Endothelial cell of umbilical vein (primary cell): ENCODE measurements around the gene MTRF1. TPM values are rescaled to one million over a fixed set of nuclear protein-coding genes. Genes with fewer than 3 reads are reported as not detected.

Source experiments
- BruUV-seq: library from RNA; stranded (reverse); fragments of 400-500 nt; replicated peaks from 2 replicates; lab custom pipeline; 2021; lab: Mats Ljungman, UMichigan
- CTCF ChIA-PET: fragments of 300-600, 350-600 bp; sonication (Branson Sonifier 250); formaldehyde crosslinking; loops from one replicate; lab custom pipeline; 2021; ENCODE audit warnings: antibody characterized with exemption, inconsistent platforms; lab: Charles Lee
- POLR2A ChIA-PET: fragments of 300-600, 350-600 bp; sonication (Branson Sonifier 250); formaldehyde crosslinking; loops from one replicate; lab custom pipeline; 2021; ENCODE audit warnings: antibody characterized with exemption, inconsistent platforms; lab: Charles Lee
- DNase-seq: peaks from one replicate; pipeline ENCODE4 v3.0.0-alpha.2; 2011; ENCODE audit warnings: low read depth, low spot score
- FAIRE-seq: peaks from 2 replicates; lab custom pipeline; 2011; peaks lifted over from hg19 to GRCh38; lab: Jason Lieb, UNC
- H2AFZ ChIP-seq: 2 replicates; pipeline ENCODE4 v1.6.0; 2012; ENCODE audit warnings: low read depth, low read length, control low read depth, inconsistent platforms
- H3K27ac ChIP-seq: 2 replicates; pipeline ENCODE4 v1.5.1; 2011; ENCODE audit warnings: low read depth, mild to moderate bottlenecking, control low read depth, low read length, moderate library complexity; ENCODE audit not compliant: insufficient read depth
- H3K27me3 ChIP-seq, 2 experiments: 2 replicates each; pipeline versions ENCODE4 v1.6.0 to v1.6.1; 2011; ENCODE audit warnings: low read length in 2 of 2, mixed read lengths in 1 of 2; ENCODE audit not compliant: control insufficient read depth in 2 of 2, insufficient read depth in 2 of 2
- H3K36me3 ChIP-seq, 2 experiments: 2 replicates in 1 of 2; 3 replicates in 1 of 2; pipeline ENCODE4 v1.5.1; 2011; ENCODE audit warnings: low read length in 2 of 2, mild to moderate bottlenecking in 1 of 2, moderate library complexity in 1 of 2; ENCODE audit not compliant: control insufficient read depth in 2 of 2, insufficient read depth in 2 of 2; ENCODE audit errors: extremely low read depth in 1 of 2
- H3K4me1 ChIP-seq: 3 replicates; pipeline ENCODE4 v1.5.1; 2011; ENCODE audit warnings: mild to moderate bottlenecking, low read length; ENCODE audit not compliant: control insufficient read depth, insufficient read depth; ENCODE audit errors: extremely low read depth
- H3K4me2 ChIP-seq: 2 replicates; pipeline ENCODE4 v1.6.1; 2011; ENCODE audit warnings: low read length, control low read depth, mixed read lengths; ENCODE audit not compliant: insufficient read depth
- H3K4me3 ChIP-seq, 3 experiments: fragments of 200-600 bp in 1 of 3; sonication (generic), shearing (Covaris generic) in 1 of 3; replicated peaks in 1 of 3; 2 replicates each; pipeline ENCODE4 v1.5.1; 2011 to 2016; ENCODE audit warnings: control low read depth in 3 of 3, low read length in 3 of 3, mild to moderate bottlenecking in 2 of 3, inconsistent platforms in 1 of 3, low read depth in 1 of 3, moderate library complexity in 1 of 3; ENCODE audit not compliant: insufficient read depth in 1 of 3
- H3K79me2 ChIP-seq: 2 replicates; pipeline ENCODE4 v1.6.0; 2012; ENCODE audit warnings: low read length, inconsistent platforms; ENCODE audit not compliant: control insufficient read depth, insufficient read depth
- H3K9ac ChIP-seq: replicated peaks from 2 replicates; pipeline ENCODE3; 2011; ENCODE audit warnings: low read length, control low read depth; ENCODE audit not compliant: insufficient read depth; ENCODE audit errors: extremely low read depth
- H3K9me1 ChIP-seq: replicated peaks from 3 replicates; pipeline ENCODE4 v1.6.0; 2011; ENCODE audit warnings: mild to moderate bottlenecking, low read length; ENCODE audit not compliant: control insufficient read depth, insufficient read depth; ENCODE audit errors: extremely low read depth
- H3K9me3 ChIP-seq: replicated peaks from 2 replicates; pipeline ENCODE4 v1.5.1; 2012; ENCODE audit warnings: low read length, inconsistent platforms; ENCODE audit not compliant: control insufficient read depth, insufficient read depth
- H4K20me1 ChIP-seq: replicated peaks from 2 replicates; pipeline ENCODE3; 2011; ENCODE audit warnings: mild to moderate bottlenecking, low read length; ENCODE audit not compliant: control insufficient read depth, insufficient read depth; ENCODE audit errors: extremely low read depth
- FOS ChIP-seq: IDR thresholded peaks from 2 replicates; pipeline ENCODE4 v1.6.1; 2011; ENCODE audit warnings: mild to moderate bottlenecking, low read length, moderate library complexity, borderline replicate concordance; ENCODE audit not compliant: insufficient read depth
- GATA2 ChIP-seq: IDR thresholded peaks from 2 replicates; pipeline ENCODE4 v1.7.0; 2011; ENCODE audit warnings: low read depth, mild to moderate bottlenecking, moderate library complexity, mixed read lengths, low read length; ENCODE audit not compliant: insufficient read length, insufficient read depth
- JUN ChIP-seq: IDR thresholded peaks from 2 replicates; pipeline ENCODE4 v1.6.1; 2011; ENCODE audit warnings: borderline replicate concordance, low read depth; ENCODE audit not compliant: insufficient read length, insufficient read depth
- POLR2A ChIP-seq: IDR thresholded peaks from 2 replicates; pipeline ENCODE4 v1.6.1; 2012; ENCODE audit warnings: low read depth, mild to moderate bottlenecking, control low read depth, low read length
- POLR2AphosphoS5 ChIP-seq: IDR thresholded peaks from 2 replicates; pipeline ENCODE4 v1.6.1; 2012; ENCODE audit warnings: low read depth, mild to moderate bottlenecking, control low read depth, low read length, moderate library complexity; ENCODE audit not compliant: insufficient read depth
- dilution Hi-C: fragments of 300-500 bp; cut with MboI; formaldehyde crosslinking; loops from one replicate; pipeline ENCODE4 v1.15.0; 2019; ENCODE audit warnings: low sequenced_read_pairs; ENCODE audit not compliant: extremely low pct_ligation_motif_present
- intact Hi-C: fragments of 100-400 bp; cut with micrococcal nuclease; formaldehyde crosslinking; loops from one replicate; pipeline ENCODE4 v1.10.0; 2022
- polyA plus RNA-seq, 4 experiments: library from polyadenylated mRNA; depleted of rRNA in 3 of 4; stranded (reverse) in 3 of 4; unstranded in 1 of 4; fragments of >200 nt; gene quantifications; 2 replicates each; pipeline versions ENCODE4 v1.2.1 to v1.2.3, GENCODE V29; 2011 to 2012; ENCODE audit warnings: missing spikeins in 1 of 4
- total RNA-seq: library from RNA; stranded (reverse); gene quantifications from 2 replicates; pipeline ENCODE4 v1.2.3, GENCODE V29; 2021

The MTRF1 gene
- total and polyA plus RNA-seq, 2 donors (not counting 3 experiments of a cell fraction or from before 2014, with no cell fraction given) = 8.0 to 16.3 TPM

DNA sequence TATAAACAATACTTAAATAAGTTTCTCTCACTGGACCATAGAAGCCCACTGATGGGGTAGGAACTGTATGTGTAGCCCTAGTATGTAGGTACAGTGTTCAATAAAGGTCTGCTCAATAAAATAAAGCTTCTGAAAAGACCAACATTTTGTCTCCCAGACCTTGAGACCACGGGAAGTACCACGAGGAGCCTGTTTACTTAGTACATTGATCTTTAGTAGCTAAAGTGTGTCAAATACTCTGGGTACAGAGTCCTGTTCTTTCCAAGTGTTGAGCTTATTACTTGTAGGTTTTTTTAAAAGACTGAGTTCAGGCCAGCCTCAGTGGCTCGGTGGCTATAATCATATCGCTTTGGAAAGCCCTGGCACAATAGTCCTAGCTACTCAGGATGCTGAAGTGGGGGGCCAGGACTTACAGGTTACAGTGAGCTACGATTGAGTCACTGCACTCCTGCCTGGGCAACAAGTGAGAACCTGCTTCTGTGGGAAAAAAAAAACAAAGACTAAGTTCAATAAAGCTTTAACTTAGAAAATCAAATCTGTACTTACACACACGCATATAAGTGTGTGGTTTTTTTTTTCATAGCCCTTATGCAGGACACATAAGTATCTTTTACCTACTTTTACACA lies 3.4 kb downstream of the MTRF1 start:
- Histone ChIP-seq H3K27me3 (no peaks in the 10 kb centered on the region), H3K4me3 (no peak overlapping the region), H3K9me1 (no peaks in the 10 kb centered on the region), H2AFZ (no peak overlapping the region), H3K79me2 (no peaks in the 10 kb centered on the region), H3K9me3 (no peaks in the 10 kb centered on the region), H3K36me3 (peaks cover 1 to 9% of the 10 kb centered on the region in 2 experiments), H3K4me1 (peaks cover 8% of the 10 kb centered on the region), H4K20me1 (no peaks in the 10 kb centered on the region), H3K9ac (no peak overlapping the region), H3K27ac (no peak overlapping the region), H3K4me2 (no peak overlapping the region)
- dilution Hi-C loops (no loop called here), intact Hi-C loops (no loop called here)
- POLR2A ChIA-PET = no interaction called here
- no TSS peak for BruUV-seq
- FAIRE-seq (no peak), DNase-seq (no peak)
- TF ChIP-seq POLR2A = no peak
- CTCF ChIA-PET = interaction anchor here (1.5 kb wide), 1 partner anchor 28 kb away, joined by 4 read pairs; no protein-coding TSS in a partner anchor

DNA sequence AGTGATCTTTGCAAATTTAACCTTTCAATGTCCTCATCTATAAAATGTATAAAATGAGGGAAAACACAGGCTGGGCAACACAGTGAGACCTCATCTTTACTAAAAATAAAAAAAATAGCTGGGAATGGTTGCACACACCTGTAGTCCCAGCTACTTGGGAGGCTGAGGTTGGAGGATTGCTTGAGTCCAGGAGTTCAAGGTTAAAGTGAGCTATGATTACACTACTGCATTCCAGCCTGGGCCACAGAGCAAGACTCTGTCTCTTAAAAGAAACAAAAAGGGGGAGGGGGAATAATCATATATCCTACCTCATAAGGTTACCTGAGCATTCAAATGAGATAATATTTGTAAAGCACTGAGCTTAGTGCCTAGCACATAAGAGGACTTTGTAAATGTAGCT lies 5.8 kb downstream of the MTRF1 start:
- Histone ChIP-seq H3K4me1 (peaks cover under 1% of the 10 kb centered on the region), H3K4me3 (no peak overlapping the region), H3K27ac (no peak overlapping the region), H3K4me2 (no peak overlapping the region), H3K9ac (no peak overlapping the region), H4K20me1 (no peaks in the 10 kb centered on the region), H3K9me3 (no peaks in the 10 kb centered on the region), H3K9me1 (no peaks in the 10 kb centered on the region), H3K36me3 (peaks cover 1 to 12% of the 10 kb centered on the region in 2 experiments), H3K27me3 (no peaks in the 10 kb centered on the region), H3K79me2 (no peaks in the 10 kb centered on the region), H2AFZ (no peak overlapping the region)
- TF ChIP-seq POLR2AphosphoS5 (no peak), FOS (no peak), JUN (no peak), GATA2 (no peak), POLR2A (no peak)
- FAIRE-seq (no peak), DNase-seq (no peak)
- CTCF ChIA-PET = no interaction called here
- BruUV-seq = no TSS peak
- intact Hi-C loops (no loop called here), dilution Hi-C loops (no loop called here)
- POLR2A ChIA-PET = no interaction called here
